Kidney (tissue), 14 donors: ENCODE data around the gene HOXC5. TPM values are rescaled to one million over a fixed set of nuclear protein-coding genes. Genes with fewer than 3 reads are reported as not detected.
A peak's percentile ranks its signal among the peaks of the same experiment; 100 is the strongest.

Experiments used
- DNase-seq, 5 donors: peaks; one replicate each; pipeline ENCODE4 v3.0.0-alpha.2; 2013 to 2020
- FAIRE-seq: peaks from 2 replicates; lab custom pipeline; 2012; peaks lifted over from hg19 to GRCh38; lab: Jason Lieb, UNC
- H3K27ac ChIP-seq, 2 donors: one replicate each; pipeline ENCODE4 v1.7.0; 2013; ENCODE audit warnings: low read depth in 2 of 2, low read length in 2 of 2, inconsistent platforms in 1 of 2
- H3K27me3 ChIP-seq: one replicate; pipeline ENCODE4 v1.7.1; 2013; ENCODE audit warnings: low read length, inconsistent platforms; ENCODE audit not compliant: control insufficient read depth, insufficient read depth
- H3K36me3 ChIP-seq, 3 donors: one replicate each; pipeline versions ENCODE4 v1.7.0 to v1.7.1; 2013; ENCODE audit warnings: low read length in 3 of 3, control low read depth in 1 of 3, inconsistent platforms in 1 of 3; ENCODE audit not compliant: insufficient read depth in 3 of 3, control insufficient read depth in 2 of 3
- H3K4me1 ChIP-seq, 3 donors: one replicate each; pipeline versions ENCODE4 v1.7.0 to v1.7.1; 2013; ENCODE audit warnings: low read length in 3 of 3, inconsistent platforms in 1 of 3, low read depth in 1 of 3; ENCODE audit not compliant: control insufficient read depth in 2 of 3, insufficient read depth in 2 of 3
- H3K4me3 ChIP-seq, 3 donors: one replicate each; pipeline versions ENCODE4 v1.7.0 to v1.8.1; 2013; ENCODE audit warnings: low read length in 3 of 3, control low read depth in 1 of 3, inconsistent platforms in 1 of 3
- H3K9ac ChIP-seq, 3 donors: one replicate each; pipeline versions ENCODE4 v1.7.0 to v1.7.1; 2013; ENCODE audit warnings: low read length in 3 of 3, control low read depth in 1 of 3, inconsistent platforms in 1 of 3
- H3K9me3 ChIP-seq, 3 donors: one replicate each; pipeline versions ENCODE4 v1.7.0 to v1.7.1; 2013; ENCODE audit warnings: low read length in 3 of 3, control low read depth in 1 of 3, inconsistent platforms in 1 of 3; ENCODE audit not compliant: control insufficient read depth in 2 of 3, insufficient read depth in 1 of 3
- intact Hi-C: fragments of 100-400 bp; cut with DNase I; formaldehyde crosslinking; loops from one replicate; pipeline ENCODE4 v1.11.1; 2022
- polyA plus RNA-seq: library from polyadenylated mRNA; stranded (reverse); fragments of 350-450 nt; fragmentation: Illumina TruSeq; extraction: RNeasy Lipid Tissue Mini Kit (QIAGEN cat#74804); gene quantifications from one replicate; pipeline ENCODE4 v1.2.3, GENCODE V29; 2014; ENCODE audit warnings: low read depth, low replicate concordance; ENCODE audit not compliant: insufficient read depth
- total RNA-seq: library from RNA; stranded (reverse); fragmentation: NEBNext Ultra II Directional; extraction: Animal tissue kit (Norgen Biotek cat#: 25700); gene quantifications from one replicate; pipeline ENCODE4 v1.2.1, GENCODE V29; 2021
- TF ChIP-seq, protein P1 (sequence below): IDR thresholded peaks from 3 replicates; pipeline ENCODE4 v1.5.1; 2012; ENCODE audit warnings: mild to moderate bottlenecking, moderate library complexity, borderline replicate concordance; ENCODE audit not compliant: insufficient read depth; ENCODE audit errors: extremely low read depth
- donor health status: control.
- donor health status: control.
- donor health status: control.
- donor health status: control.
- donor health status: control.
- donor health status: DM: yes; HTN: yes; CAD: no.
- donor health status: Normal renal cell carcinoma (clear cell type).

Gene HOXC5
- total and polyA plus RNA-seq, 2 donors from 2014 or later: 0.24 to 4.8 TPM

DNA sequence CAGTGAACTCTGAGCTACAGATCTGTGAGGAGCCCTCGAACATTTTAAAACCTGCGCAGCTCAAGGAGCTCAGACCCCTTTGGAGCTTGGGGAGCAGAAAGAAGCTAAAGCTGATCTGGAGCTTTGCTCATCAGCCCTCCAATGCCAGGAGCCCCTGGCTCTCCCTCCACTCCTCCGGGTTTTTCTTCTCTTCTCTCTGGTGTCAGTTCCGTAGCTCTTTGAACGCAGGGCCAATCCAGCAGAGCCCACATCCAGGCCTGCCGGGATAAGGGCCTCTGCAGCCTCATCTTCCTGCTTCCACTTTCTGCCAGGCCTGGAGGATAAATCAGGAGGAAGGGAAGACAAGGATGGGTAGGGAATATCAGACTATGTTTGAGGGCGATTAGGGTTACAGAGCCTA lies 26.8 kb downstream of the HOXC5 start:
- no peaks in the 10 kb centered on the region for H3K9me3 ChIP-seq
- H3K27ac ChIP-seq: no peak overlapping the region
- TF ChIP-seq, protein P1, sequence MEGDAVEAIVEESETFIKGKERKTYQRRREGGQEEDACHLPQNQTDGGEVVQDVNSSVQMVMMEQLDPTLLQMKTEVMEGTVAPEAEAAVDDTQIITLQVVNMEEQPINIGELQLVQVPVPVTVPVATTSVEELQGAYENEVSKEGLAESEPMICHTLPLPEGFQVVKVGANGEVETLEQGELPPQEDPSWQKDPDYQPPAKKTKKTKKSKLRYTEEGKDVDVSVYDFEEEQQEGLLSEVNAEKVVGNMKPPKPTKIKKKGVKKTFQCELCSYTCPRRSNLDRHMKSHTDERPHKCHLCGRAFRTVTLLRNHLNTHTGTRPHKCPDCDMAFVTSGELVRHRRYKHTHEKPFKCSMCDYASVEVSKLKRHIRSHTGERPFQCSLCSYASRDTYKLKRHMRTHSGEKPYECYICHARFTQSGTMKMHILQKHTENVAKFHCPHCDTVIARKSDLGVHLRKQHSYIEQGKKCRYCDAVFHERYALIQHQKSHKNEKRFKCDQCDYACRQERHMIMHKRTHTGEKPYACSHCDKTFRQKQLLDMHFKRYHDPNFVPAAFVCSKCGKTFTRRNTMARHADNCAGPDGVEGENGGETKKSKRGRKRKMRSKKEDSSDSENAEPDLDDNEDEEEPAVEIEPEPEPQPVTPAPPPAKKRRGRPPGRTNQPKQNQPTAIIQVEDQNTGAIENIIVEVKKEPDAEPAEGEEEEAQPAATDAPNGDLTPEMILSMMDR: no peak
- FAIRE-seq: no peak
- peaks cover 0 to 7% (median 0%) of the 10 kb centered on the region in 3 donors for H3K4me1 ChIP-seq
- no peaks in the 10 kb centered on the region for H3K27me3 ChIP-seq
- DNase-seq: peak in 3 of 5 donors; percentile 40 to 51 (median 51)
- no peak overlapping the region for H3K9ac ChIP-seq
- no peak overlapping the region for H3K4me3 ChIP-seq
- peaks cover 0 to 3% (median 0%) of the 10 kb centered on the region in 3 donors for H3K36me3 ChIP-seq
- intact Hi-C loops: no loop called here

DNA sequence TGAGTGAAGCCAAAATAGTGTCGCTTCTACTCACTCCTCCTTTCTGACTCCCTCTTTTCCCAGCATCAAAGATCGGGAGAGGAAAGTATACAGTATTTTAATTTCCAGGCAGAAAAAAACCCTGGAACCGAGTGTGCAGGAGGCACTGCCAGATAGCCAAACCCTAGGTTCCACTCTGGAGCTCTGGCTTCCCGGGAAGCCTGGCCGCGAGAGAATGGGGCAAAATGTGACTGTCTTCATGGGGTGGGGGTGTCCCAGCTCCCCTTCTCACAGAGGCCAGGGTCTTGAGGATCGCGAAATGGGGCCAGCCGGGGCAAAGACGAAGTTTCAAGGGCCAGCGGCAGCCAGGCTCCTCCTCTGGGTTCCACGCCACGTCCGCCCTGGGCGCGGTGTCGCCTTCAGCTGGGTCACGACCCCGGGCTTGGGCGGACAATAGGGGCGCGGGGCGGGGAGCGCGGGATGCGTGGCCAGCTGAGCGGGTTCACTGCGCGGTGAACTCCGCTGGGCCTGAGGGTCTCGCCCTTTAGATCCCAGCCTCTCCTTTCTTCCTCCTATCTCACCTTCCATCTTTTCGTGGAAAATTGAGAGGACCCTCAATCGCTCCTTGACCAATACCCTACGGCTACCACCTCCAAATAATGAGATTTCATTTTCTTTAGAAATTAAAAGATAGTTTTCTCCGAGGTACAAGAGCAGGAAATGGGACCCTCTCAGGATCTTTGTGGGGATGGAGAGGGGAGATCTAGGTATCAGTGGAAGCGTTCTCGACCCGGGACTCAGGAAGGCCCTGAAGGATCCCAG lies 27.5 kb downstream of the HOXC5 start:
- Histone ChIP-seq H3K9ac (no peak overlapping the region), H3K4me3 (no peak overlapping the region), H3K4me1 (peaks cover 0 to 6% (median 0%) of the 10 kb centered on the region in 3 donors), H3K27ac (no peak overlapping the region), H3K9me3 (no peaks in the 10 kb centered on the region), H3K36me3 (no peaks in the 10 kb centered on the region), H3K27me3 (no peaks in the 10 kb centered on the region)
- DNase-seq (peak in 1 of 5 donors; percentile 38), FAIRE-seq (no peak)
- TF ChIP-seq, protein P1: no peak
- intact Hi-C loops: no loop called here

DNA sequence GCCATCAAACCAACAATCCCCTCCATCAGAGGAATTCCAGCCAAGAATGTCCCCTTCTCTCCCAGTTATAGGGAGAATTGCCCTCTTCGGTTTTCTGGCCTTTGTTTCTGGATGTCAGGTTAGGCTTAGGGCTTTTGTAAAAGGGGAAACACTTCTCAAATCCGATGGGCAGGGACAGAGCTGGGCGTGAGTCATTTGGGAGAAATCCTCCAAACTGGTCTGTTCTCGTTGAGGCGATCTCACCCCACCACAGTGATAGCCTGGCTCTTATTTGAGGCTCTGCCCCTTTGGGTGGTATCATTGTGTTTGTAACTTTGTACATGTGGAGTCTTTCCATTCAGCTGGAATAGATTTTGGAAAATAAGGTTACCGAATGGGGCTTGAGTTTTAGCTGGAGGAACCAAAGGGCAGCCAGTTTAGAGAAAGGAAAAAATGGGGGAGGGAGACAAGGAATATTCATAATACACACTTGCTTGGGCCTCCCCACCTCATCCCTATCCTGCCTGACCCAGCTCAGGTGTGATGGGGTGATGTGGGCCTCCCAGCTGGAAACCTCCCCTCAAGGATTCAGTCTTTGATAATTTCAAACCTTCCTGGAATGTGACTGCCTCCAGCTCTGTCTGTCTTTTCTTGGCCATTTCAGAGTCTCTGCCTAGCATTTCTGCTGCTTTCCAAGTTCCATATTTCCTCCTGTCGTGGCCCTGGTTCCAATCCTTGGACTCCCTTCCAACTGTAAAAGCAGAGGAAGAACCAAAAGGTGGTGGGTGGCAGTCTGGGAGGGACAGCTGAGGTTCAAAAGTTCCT lies 28.3 kb downstream of the HOXC5 start:
- Histone ChIP-seq H3K9ac (no peak overlapping the region), H3K36me3 (no peaks in the 10 kb centered on the region), H3K4me1 (peaks cover 0 to 6% (median 0%) of the 10 kb centered on the region in 3 donors), H3K27ac (no peak overlapping the region), H3K27me3 (no peaks in the 10 kb centered on the region), H3K4me3 (no peak overlapping the region), H3K9me3 (no peaks in the 10 kb centered on the region)
- FAIRE-seq (no peak), DNase-seq (no peak)
- intact Hi-C loops: no loop called here
- TF ChIP-seq, protein P1: no peak
